ENCODE results near the gene TSPY2. TPM values are rescaled to one million over a fixed set of nuclear protein-coding genes. Genes with fewer than 3 reads are reported as not detected.
"Not testable (repeated sequence)": the region's sequence is repeated elsewhere in the genome, so short reads cannot be mapped to it uniquely, and the experiment has no call there.

TSPY2 gene, protein sequence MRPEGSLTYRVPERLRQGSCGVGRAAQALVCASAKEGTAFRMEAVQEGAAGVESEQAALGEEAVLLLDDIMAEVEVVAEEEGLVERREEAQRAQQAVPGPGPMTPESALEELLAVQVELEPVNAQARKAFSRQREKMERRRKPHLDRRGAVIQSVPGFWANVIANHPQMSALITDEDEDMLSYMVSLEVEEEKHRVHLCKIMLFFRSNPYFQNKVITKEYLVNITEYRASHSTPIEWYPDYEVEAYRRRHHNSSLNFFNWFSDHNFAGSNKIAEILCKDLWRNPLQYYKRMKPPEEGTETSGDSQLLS
- not detected for total RNA-seq

- ATAC-seq; H3K36me3 ChIP-seq (replicated peaks in 1 of 2; ENCODE audit: insufficient read depth in 1 of 2, low read depth in 2 of 2); H3K27ac ChIP-seq; intact Hi-C loops (cut with DNase I); H3K4me1 ChIP-seq; H3K4me3 ChIP-seq; H3K27me3 ChIP-seq; DNase-seq; H3K9me3 ChIP-seq: not testable (repeated sequence)
- WGBS, 2 donors = no CpG with 5 or more reads among the region's 27 CpGs
These were observed at the start of gene TSPY2 for GRCh38 chrY:6245923-6246322. TSS of gene TSPY2 (plus strand) at chrY:6246223. CDS start at chrY:6246269, 46 bp downstream.

GRCh38 chrY:6209565-6209964 is 36.5 kb upstream of the TSPY2 start:
- H3K4me3 ChIP-seq; H3K4me1 ChIP-seq; H3K27ac ChIP-seq; H3K27me3 ChIP-seq; H3K36me3 ChIP-seq (replicated peaks in 1 of 2; ENCODE audit: insufficient read depth in 1 of 2, low read depth in 2 of 2); ATAC-seq; DNase-seq; intact Hi-C loops (cut with DNase I); H3K9me3 ChIP-seq: not testable (repeated sequence)

DNA sequence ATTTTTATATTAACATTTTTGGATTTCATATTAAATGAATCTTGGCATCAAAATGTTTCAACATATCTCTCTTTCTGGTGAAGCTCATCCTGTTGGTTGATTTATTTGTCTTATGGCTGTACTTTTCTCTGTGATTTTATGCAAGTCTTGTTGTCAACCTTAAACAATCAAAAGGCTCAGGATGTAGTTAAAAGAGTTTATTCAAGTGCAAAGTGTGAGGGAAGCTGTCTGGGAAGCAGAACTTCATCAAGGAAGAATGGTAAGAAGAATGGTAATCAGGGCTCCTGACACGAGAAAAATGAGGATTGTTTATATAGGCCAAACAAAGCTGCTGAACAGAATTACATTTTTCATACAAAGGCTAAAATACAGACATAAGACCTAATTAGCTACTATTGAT is 29.0 kb upstream of the TSPY2 start:
- DNase-seq; H3K4me1 ChIP-seq; H3K27me3 ChIP-seq; intact Hi-C loops (cut with DNase I); H3K9me3 ChIP-seq; H3K36me3 ChIP-seq (replicated peaks in 1 of 2; ENCODE audit: insufficient read depth in 1 of 2, low read depth in 2 of 2); ATAC-seq; H3K27ac ChIP-seq; H3K4me3 ChIP-seq: not testable (repeated sequence)
- 8 to 10% methylated on average over 1 of the region's 1 CpG for WGBS, 2 donors

DNA sequence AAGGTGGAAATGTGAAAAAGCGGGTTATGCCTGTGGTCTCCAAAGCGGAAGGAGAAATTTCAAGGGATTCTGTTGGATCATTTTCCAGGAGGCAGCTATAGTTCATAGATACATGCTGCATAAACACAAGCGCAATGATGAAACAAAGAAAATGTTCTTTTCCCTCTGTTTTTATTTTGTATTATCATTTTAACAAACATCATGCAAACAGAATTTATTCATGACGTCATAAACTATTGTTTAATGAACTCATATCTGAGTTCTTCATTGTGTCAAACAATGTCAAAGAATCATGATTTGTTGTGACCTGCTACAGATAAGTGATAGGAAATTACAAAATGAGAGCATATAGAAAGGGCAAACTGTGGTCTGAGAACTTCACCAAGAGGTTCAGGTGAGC is 23.8 kb downstream of the TSPY2 start:
- WGBS, 2 donors = 29 to 37% methylated on average over 1 to 2 of the region's 4 CpGs
- intact Hi-C loops (cut with DNase I); H3K4me1 ChIP-seq; H3K27ac ChIP-seq; DNase-seq; H3K9me3 ChIP-seq; H3K27me3 ChIP-seq; H3K36me3 ChIP-seq (replicated peaks in 1 of 2; ENCODE audit: insufficient read depth in 1 of 2, low read depth in 2 of 2); H3K4me3 ChIP-seq; ATAC-seq: not testable (repeated sequence)
